Activated T-helper 1 cell treated with anti-CD3 and anti-CD28 coated beads, Interleukin-12 subunit alpha, Interleukin-12 subunit beta, Interleukin-2, Interleukin-4 antibody, amounts not matched to agents 30 ng/mL and 10 ng/mL and 1 ng/mL, durations not matched to agents 14 hours and 24 hours and 36 hours (primary cell): ENCODE data around the gene LEUTX. TPM values are rescaled to one million over a fixed set of nuclear protein-coding genes. Genes with fewer than 3 reads are reported as not detected.

Experiments used
- DNase-seq: peaks from one replicate; pipeline ENCODE4 v3.0.0; 2021; ENCODE audit warnings: low spot score
- H3K27ac Mint-ChIP-seq: one replicate; pipeline ENCODE4 v1.8.0; 2021; ENCODE audit warnings: mild to moderate bottlenecking, mixed read lengths
- H3K27me3 Mint-ChIP-seq: one replicate; pipeline ENCODE4 v1.8.0; 2022; ENCODE audit warnings: mild to moderate bottlenecking, moderate library complexity, mixed read lengths; ENCODE audit not compliant: insufficient read depth
- H3K36me3 Mint-ChIP-seq: one replicate; pipeline ENCODE4 v1.8.0; 2021; ENCODE audit warnings: low read depth, mixed read lengths
- H3K4me1 Mint-ChIP-seq: one replicate; pipeline ENCODE4 v1.8.0; 2021; ENCODE audit warnings: low read depth, mixed read lengths
- H3K4me3 Mint-ChIP-seq: one replicate; pipeline ENCODE4 v1.8.0; 2021; ENCODE audit warnings: mild to moderate bottlenecking, moderate library complexity, mixed read lengths
- H3K9me3 Mint-ChIP-seq: one replicate; pipeline ENCODE4 v1.8.0; 2021; ENCODE audit warnings: mixed read lengths
- intact Hi-C: fragments of 100-400 bp; cut with micrococcal nuclease; formaldehyde crosslinking; loops from one replicate; pipeline ENCODE4 v1.15.1; 2024
- total RNA-seq: library from RNA; stranded (reverse); gene quantifications from 2 replicates; pipeline ENCODE4 v1.2.3, GENCODE V29; 2022

LEUTX gene
- total RNA-seq, 1 donor from 2014 or later: not detected

- Mint-ChIP-seq H3K4me3 (no peak overlapping the region), H3K9me3 (no peaks in the 10 kb centered on the region), H3K4me1 (peaks cover 5% of the 10 kb centered on the region), H3K36me3 (peaks cover 7% of the 10 kb centered on the region), H3K27me3 (no peaks in the 10 kb centered on the region), H3K27ac (no peak overlapping the region)
- DNase-seq: no peak
- intact Hi-C loops: no loop called here
Observed at GRCh38 chr19:39817888-39818561, 39.4 kb downstream of the LEUTX start.

GRCh38 chr19:39818626-39819097 is 40.0 kb downstream of the LEUTX start:
- no peak for DNase-seq
- Mint-ChIP-seq H3K27ac (no peak overlapping the region), H3K9me3 (no peaks in the 10 kb centered on the region), H3K4me1 (peaks cover 5% of the 10 kb centered on the region), H3K4me3 (no peak overlapping the region), H3K36me3 (peaks cover 6% of the 10 kb centered on the region), H3K27me3 (no peaks in the 10 kb centered on the region)
- intact Hi-C loops: no loop called here

GRCh38 chr19:39819786-39820185 is 41.1 kb downstream of the LEUTX start:
- H3K9me3 Mint-ChIP-seq: no peaks in the 10 kb centered on the region
- no peak for DNase-seq
- H3K4me1 Mint-ChIP-seq: peaks cover 5% of the 10 kb centered on the region
- intact Hi-C loops: no loop called here
- H3K27me3 Mint-ChIP-seq: no peaks in the 10 kb centered on the region
- peaks cover 6% of the 10 kb centered on the region for H3K36me3 Mint-ChIP-seq
- no peak overlapping the region for H3K4me3 Mint-ChIP-seq
- H3K27ac Mint-ChIP-seq: no peak overlapping the region

- no peak overlapping the region for H3K27ac Mint-ChIP-seq
- intact Hi-C loops: no loop called here
- peaks cover 5% of the 10 kb centered on the region for H3K4me1 Mint-ChIP-seq
- no peaks in the 10 kb centered on the region for H3K27me3 Mint-ChIP-seq
- H3K9me3 Mint-ChIP-seq: no peaks in the 10 kb centered on the region
- peaks cover 6% of the 10 kb centered on the region for H3K36me3 Mint-ChIP-seq
- no peak for DNase-seq
- H3K4me3 Mint-ChIP-seq: no peak overlapping the region
Observed at GRCh38 chr19:39820696-39821095, 42.0 kb downstream of the LEUTX start.

GRCh38 chr19:39823686-39824085 is 45.0 kb downstream of the LEUTX start:
- H3K27ac Mint-ChIP-seq: no peak overlapping the region
- no peaks in the 10 kb centered on the region for H3K9me3 Mint-ChIP-seq
- H3K4me3 Mint-ChIP-seq: no peak overlapping the region
- intact Hi-C loops: loop anchor here (1.0 kb wide), 4 partner anchors 10 to 148 kb away; partner anchors contain the start of genes FBL and PSMC4
- H3K27me3 Mint-ChIP-seq: no peaks in the 10 kb centered on the region
- no peak for DNase-seq
- peaks cover 8% of the 10 kb centered on the region for H3K4me1 Mint-ChIP-seq
- H3K36me3 Mint-ChIP-seq: peaks cover 13% of the 10 kb centered on the region

- intact Hi-C loops: loop anchor here (1.0 kb wide), 4 partner anchors 9 to 147 kb away; partner anchors contain the start of genes FBL and PSMC4
- H3K4me1 Mint-ChIP-seq: peaks cover 6% of the 10 kb centered on the region
- peaks cover 19% of the 10 kb centered on the region for H3K36me3 Mint-ChIP-seq
- no peaks in the 10 kb centered on the region for H3K27me3 Mint-ChIP-seq
- no peak overlapping the region for H3K4me3 Mint-ChIP-seq
- H3K27ac Mint-ChIP-seq: no peak overlapping the region
- H3K9me3 Mint-ChIP-seq: no peaks in the 10 kb centered on the region
- DNase-seq: peak; percentile 87
Observed at GRCh38 chr19:39824143-39825092, 45.8 kb downstream of the LEUTX start.

- no peak for DNase-seq
- Mint-ChIP-seq H3K27ac (no peak overlapping the region), H3K36me3 (peaks cover 19% of the 10 kb centered on the region), H3K9me3 (no peaks in the 10 kb centered on the region), H3K4me3 (no peak overlapping the region), H3K27me3 (no peaks in the 10 kb centered on the region), H3K4me1 (peaks cover 6% of the 10 kb centered on the region)
- intact Hi-C loops: no loop called here
Observed at GRCh38 chr19:39825093-39825463, 46.4 kb downstream of the LEUTX start.

GRCh38 chr19:39825531-39826076 is 47.0 kb downstream of the LEUTX start:
- DNase-seq: no peak
- intact Hi-C loops: no loop called here
- Mint-ChIP-seq H3K9me3 (no peaks in the 10 kb centered on the region), H3K4me1 (peaks cover 6% of the 10 kb centered on the region), H3K4me3 (no peak overlapping the region), H3K27ac (no peak overlapping the region), H3K27me3 (no peaks in the 10 kb centered on the region), H3K36me3 (peaks cover 23% of the 10 kb centered on the region)

GRCh38 chr19:39826311-39826945 is 47.8 kb downstream of the LEUTX start:
- H3K4me1 Mint-ChIP-seq: peaks cover 12% of the 10 kb centered on the region
- DNase-seq: no peak
- no peak overlapping the region for H3K4me3 Mint-ChIP-seq
- no peaks in the 10 kb centered on the region for H3K27me3 Mint-ChIP-seq
- H3K27ac Mint-ChIP-seq: no peak overlapping the region
- intact Hi-C loops: no loop called here
- peaks cover 31% of the 10 kb centered on the region for H3K36me3 Mint-ChIP-seq
- H3K9me3 Mint-ChIP-seq: no peaks in the 10 kb centered on the region

GRCh38 chr19:39827216-39827615 is 48.6 kb downstream of the LEUTX start:
- intact Hi-C loops: no loop called here
- DNase-seq: no peak
- peaks cover 33% of the 10 kb centered on the region for H3K36me3 Mint-ChIP-seq
- no peaks in the 10 kb centered on the region for H3K27me3 Mint-ChIP-seq
- H3K4me1 Mint-ChIP-seq: peaks cover 16% of the 10 kb centered on the region
- no peaks in the 10 kb centered on the region for H3K9me3 Mint-ChIP-seq
- no peak overlapping the region for H3K4me3 Mint-ChIP-seq
- no peak overlapping the region for H3K27ac Mint-ChIP-seq

GRCh38 chr19:39828015-39828653 is 49.5 kb downstream of the LEUTX start:
- H3K4me1 Mint-ChIP-seq: peaks cover 25% of the 10 kb centered on the region
- H3K9me3 Mint-ChIP-seq: no peaks in the 10 kb centered on the region
- no peak for DNase-seq
- H3K4me3 Mint-ChIP-seq: no peak overlapping the region
- intact Hi-C loops: no loop called here
- no peak overlapping the region for H3K27ac Mint-ChIP-seq
- H3K27me3 Mint-ChIP-seq: no peaks in the 10 kb centered on the region
- H3K36me3 Mint-ChIP-seq: peaks cover 37% of the 10 kb centered on the region

- intact Hi-C loops: no loop called here
- Mint-ChIP-seq H3K4me3 (no peak overlapping the region), H3K36me3 (peaks cover 37% of the 10 kb centered on the region), H3K27me3 (no peaks in the 10 kb centered on the region), H3K4me1 (peaks cover 25% of the 10 kb centered on the region), H3K9me3 (no peaks in the 10 kb centered on the region), H3K27ac (no peak overlapping the region)
- DNase-seq: no peak
Observed at GRCh38 chr19:39828654-39829032, 50.0 kb downstream of the LEUTX start.
